Measurements from ENCODE around the gene ZFP36L1. TPM values are rescaled to one million over a fixed set of nuclear protein-coding genes. Genes with fewer than 3 reads are reported as not detected.

ZFP36L1 gene
- total and polyA plus RNA-seq, 2 of the 13 experiments (the other 11 are each of a cell fraction or from before 2014, with no cell fraction given) = 7.4 to 10.2 TPM

DNA sequence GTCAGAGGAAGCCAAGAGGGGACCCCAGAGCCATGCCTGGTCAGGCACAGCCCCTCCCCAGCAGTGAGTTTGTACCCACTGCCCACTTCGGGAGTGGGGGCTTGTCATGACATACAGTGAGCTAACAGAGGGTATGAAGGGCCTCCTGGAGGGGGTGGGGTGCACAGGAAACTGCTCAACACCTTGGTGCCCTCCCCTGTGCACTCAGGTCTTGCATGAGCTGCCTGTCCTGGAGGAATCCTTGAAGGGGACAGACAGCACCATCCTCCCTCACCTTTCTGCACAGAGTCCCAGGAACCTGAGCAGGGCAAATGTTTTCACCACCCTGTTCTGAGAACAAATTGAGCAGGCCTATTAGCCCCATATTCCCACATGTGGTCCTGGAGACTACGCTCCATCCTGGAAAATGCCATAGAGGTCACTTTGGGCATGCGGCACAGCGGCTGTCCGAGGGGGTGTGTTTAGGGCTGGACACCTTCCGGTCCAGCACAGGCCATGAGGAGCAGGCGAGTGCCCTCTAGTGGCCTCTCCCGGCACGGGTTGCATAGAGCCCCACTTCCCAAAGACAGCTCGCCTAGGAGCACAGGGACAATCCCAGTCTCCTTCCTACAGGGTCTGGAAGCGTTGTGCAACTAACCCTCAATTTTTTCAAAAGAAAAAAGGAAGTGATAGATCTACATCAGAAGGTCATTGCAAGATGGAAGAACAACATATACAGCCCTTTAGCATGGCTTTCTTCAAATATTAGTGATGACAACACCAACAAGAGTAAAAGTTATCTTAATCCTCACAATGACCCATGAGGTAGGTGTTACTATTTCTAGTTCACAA is 31.9 kb upstream of the ZFP36L1 start (continued):
- TF ChIP-seq, protein P1, sequence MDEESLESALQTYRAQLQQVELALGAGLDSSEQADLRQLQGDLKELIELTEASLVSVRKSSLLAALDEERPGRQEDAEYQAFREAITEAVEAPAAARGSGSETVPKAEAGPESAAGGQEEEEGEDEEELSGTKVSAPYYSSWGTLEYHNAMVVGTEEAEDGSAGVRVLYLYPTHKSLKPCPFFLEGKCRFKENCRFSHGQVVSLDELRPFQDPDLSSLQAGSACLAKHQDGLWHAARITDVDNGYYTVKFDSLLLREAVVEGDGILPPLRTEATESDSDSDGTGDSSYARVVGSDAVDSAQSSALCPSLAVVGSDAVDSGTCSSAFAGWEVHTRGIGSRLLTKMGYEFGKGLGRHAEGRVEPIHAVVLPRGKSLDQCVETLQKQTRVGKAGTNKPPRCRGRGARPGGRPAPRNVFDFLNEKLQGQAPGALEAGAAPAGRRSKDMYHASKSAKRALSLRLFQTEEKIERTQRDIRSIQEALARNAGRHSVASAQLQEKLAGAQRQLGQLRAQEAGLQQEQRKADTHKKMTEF (CRISPR knock-in tag; IDR thresholded peaks at IDR 0.05) = peak; percentile 71
- TF ChIP-seq ZBED4 (CRISPR knock-in tag; IDR thresholded peaks at IDR 0.05; ENCODE audit: borderline replicate concordance) (no peak), MAFF (IDR thresholded peaks at IDR 0.05; ENCODE audit: low read depth, low read length) (no peak), SNAPC2 (CRISPR knock-in tag; IDR thresholded peaks at IDR 0.05) (no peak), DDIT3 (CRISPR knock-in tag; IDR thresholded peaks at IDR 0.05) (no peak), ZEB1 (IDR thresholded peaks at IDR 0.05; ENCODE audit: insufficient replicate concordance, low read depth) (peak; percentile 62), KAT7 (CRISPR knock-in tag; IDR thresholded peaks at IDR 0.05; ENCODE audit: borderline replicate concordance) (0 out of 2 replicates have a peak, but pooled peaks have one; percentile 76), ZNF496 (CRISPR knock-in tag; IDR thresholded peaks at IDR 0.05; ENCODE audit: insufficient replicate concordance) (no peak), ZBTB1 (CRISPR knock-in tag; IDR thresholded peaks at IDR 0.05; ENCODE audit: borderline replicate concordance) (0 out of 2 replicates have a peak, but pooled peaks have one; percentile 4), RORA (CRISPR knock-in tag; IDR thresholded peaks at IDR 0.05) (no peak), ZFY (CRISPR knock-in tag; IDR thresholded peaks at IDR 0.05) (peak; percentile 69), ZFYVE20 (CRISPR knock-in tag; IDR thresholded peaks at IDR 0.05; ENCODE audit: borderline replicate concordance, low read depth) (no peak), ZSCAN25 (CRISPR knock-in tag; IDR thresholded peaks at IDR 0.05) (no peak), NFRKB (IDR thresholded peaks at IDR 0.05) (no peak), ZZZ3 (CRISPR knock-in tag; IDR thresholded peaks at IDR 0.05; ENCODE audit: borderline replicate concordance) (no peak; the same call in 1 of the 2 replicates), CEBPG (CRISPR knock-in tag; IDR thresholded peaks at IDR 0.05) (peak; percentile 61), FOXA1 (IDR thresholded peaks at IDR 0.05) (no peak), FOXA1 (CRISPR knock-in tag; IDR thresholded peaks at IDR 0.05) (peak; percentile 44)
- TF ChIP-seq, protein P2, sequence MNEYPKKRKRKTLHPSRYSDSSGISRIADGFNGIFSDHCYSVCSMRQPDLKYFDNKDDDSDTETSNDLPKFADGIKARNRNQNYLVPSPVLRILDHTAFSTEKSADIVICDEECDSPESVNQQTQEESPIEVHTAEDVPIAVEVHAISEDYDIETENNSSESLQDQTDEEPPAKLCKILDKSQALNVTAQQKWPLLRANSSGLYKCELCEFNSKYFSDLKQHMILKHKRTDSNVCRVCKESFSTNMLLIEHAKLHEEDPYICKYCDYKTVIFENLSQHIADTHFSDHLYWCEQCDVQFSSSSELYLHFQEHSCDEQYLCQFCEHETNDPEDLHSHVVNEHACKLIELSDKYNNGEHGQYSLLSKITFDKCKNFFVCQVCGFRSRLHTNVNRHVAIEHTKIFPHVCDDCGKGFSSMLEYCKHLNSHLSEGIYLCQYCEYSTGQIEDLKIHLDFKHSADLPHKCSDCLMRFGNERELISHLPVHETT (CRISPR knock-in tag; conservative IDR thresholded peaks at IDR 0.05) = peak; percentile 63; the same call in 1 of the 2 replicates
- TF ChIP-seq, protein P3, sequence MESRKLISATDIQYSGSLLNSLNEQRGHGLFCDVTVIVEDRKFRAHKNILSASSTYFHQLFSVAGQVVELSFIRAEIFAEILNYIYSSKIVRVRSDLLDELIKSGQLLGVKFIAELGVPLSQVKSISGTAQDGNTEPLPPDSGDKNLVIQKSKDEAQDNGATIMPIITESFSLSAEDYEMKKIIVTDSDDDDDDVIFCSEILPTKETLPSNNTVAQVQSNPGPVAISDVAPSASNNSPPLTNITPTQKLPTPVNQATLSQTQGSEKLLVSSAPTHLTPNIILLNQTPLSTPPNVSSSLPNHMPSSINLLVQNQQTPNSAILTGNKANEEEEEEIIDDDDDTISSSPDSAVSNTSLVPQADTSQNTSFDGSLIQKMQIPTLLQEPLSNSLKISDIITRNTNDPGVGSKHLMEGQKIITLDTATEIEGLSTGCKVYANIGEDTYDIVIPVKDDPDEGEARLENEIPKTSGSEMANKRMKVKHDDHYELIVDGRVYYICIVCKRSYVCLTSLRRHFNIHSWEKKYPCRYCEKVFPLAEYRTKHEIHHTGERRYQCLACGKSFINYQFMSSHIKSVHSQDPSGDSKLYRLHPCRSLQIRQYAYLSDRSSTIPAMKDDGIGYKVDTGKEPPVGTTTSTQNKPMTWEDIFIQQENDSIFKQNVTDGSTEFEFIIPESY (CRISPR knock-in tag; IDR thresholded peaks at IDR 0.05) = peak; percentile 79

Data from HepG2 (cell line).